Kidney epithelial cell (primary cell): Measurements from ENCODE around the gene PHACTR3. TPM values are rescaled to one million over a fixed set of nuclear protein-coding genes. Genes with fewer than 3 reads are reported as not detected.

Experiments used
- DNase-seq: peaks from one replicate; pipeline ENCODE4 v3.0.0-alpha.2; 2010; ENCODE audit warnings: low read depth
- H3K27me3 ChIP-seq: 2 replicates; pipeline ENCODE4 v1.6.0; 2011; ENCODE audit warnings: low read length; ENCODE audit not compliant: control insufficient read depth, insufficient read depth
- H3K36me3 ChIP-seq: 2 replicates; pipeline ENCODE4 v1.5.1; 2011; ENCODE audit warnings: low read length; ENCODE audit not compliant: control insufficient read depth, insufficient read depth
- H3K4me3 ChIP-seq: 2 replicates; pipeline ENCODE4 v1.5.1; 2011; ENCODE audit warnings: low read depth, mild to moderate bottlenecking, control low read depth, low read length
- total RNA-seq: library from RNA; depleted of rRNA; stranded (reverse); fragments of >200 nt; gene quantifications from 2 replicates; pipeline ENCODE4 v1.2.3, GENCODE V29; 2015
- TF ChIP-seq, protein P1 (sequence below): IDR thresholded peaks from 2 replicates; pipeline ENCODE4 v1.5.1; 2011; ENCODE audit warnings: mild to moderate bottlenecking, moderate library complexity, low read length, control low read depth, inconsistent platforms; ENCODE audit not compliant: insufficient read depth, poor library complexity, severe bottlenecking

Gene PHACTR3
- total RNA-seq, 1 donor from 2014 or later: not detected

DNA sequence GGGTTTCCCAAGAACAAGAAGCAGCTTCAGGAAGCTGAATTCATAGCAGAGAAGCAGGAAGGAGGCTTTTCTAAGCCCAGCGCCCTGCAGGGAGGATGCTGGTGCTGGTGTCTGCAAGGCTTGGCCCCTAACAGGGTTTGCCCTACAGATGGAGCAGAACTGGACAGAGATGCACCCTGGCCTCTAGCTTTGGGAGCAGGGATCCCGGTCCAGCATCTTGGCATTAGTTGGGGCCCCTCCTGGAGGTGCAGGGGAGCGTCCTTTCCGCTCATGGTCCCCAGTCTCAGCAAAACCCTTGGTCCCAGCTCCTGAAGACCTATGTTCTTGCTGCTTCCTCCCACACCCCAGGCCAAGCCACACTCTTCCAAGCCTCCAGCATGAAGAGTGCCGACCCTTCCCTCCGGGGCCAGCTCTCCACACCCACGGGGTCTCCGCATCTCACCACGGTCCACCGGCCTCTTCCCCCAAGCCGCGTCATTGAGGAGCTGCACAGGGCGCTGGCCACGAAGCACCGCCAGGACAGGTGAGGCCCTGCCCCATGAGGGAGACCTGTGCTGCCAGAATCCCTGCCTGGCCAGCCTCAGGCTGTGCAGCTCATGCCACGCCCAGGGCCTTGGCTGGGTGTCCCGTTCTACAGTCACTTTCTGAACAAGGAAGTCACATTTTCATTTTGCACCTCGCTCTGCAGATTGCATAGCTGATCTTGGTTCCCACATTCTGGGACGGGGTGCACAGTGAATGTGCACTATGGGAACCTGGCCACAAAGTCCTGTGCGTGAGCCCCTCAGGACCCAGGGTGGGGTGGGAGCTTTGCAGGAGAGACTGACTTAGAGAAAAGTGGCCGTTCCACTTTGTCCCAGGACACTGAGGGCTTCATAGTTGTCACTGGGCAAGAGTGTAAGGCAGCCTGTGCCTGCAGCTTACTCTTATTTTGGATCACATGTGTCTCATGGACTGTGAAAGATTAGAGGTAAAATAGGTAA, 168.9 kb downstream of the PHACTR3 start:
- Histone ChIP-seq H3K4me3 (no peak overlapping the region), H3K27me3 (no peaks in the 10 kb centered on the region), H3K36me3 (no peaks in the 10 kb centered on the region)
- no peak for DNase-seq
- TF ChIP-seq, protein P1, sequence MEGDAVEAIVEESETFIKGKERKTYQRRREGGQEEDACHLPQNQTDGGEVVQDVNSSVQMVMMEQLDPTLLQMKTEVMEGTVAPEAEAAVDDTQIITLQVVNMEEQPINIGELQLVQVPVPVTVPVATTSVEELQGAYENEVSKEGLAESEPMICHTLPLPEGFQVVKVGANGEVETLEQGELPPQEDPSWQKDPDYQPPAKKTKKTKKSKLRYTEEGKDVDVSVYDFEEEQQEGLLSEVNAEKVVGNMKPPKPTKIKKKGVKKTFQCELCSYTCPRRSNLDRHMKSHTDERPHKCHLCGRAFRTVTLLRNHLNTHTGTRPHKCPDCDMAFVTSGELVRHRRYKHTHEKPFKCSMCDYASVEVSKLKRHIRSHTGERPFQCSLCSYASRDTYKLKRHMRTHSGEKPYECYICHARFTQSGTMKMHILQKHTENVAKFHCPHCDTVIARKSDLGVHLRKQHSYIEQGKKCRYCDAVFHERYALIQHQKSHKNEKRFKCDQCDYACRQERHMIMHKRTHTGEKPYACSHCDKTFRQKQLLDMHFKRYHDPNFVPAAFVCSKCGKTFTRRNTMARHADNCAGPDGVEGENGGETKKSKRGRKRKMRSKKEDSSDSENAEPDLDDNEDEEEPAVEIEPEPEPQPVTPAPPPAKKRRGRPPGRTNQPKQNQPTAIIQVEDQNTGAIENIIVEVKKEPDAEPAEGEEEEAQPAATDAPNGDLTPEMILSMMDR: no peak

DNA sequence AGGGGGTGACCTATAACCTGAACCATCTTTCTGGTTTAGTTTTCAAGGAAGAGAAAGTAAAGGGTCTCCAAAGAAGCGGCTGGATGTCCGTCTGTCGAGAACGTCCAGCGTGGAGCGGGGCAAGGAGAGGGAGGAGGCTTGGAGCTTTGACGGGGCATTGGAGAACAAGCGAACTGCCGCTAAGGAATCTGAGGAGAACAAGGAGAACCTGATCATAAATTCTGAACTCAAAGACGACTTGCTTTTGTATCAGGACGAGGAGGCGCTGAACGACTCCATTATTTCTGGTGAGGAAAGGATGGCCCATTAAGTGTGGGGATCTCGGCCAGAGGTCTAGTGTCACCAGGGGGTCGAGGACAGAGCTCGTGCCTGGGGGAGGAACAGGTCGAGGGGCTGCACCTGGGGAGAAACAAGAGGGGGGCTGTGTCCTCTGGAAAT, 169.9 kb downstream of the PHACTR3 start:
- no peaks in the 10 kb centered on the region for H3K36me3 ChIP-seq
- H3K4me3 ChIP-seq: no peak overlapping the region
- H3K27me3 ChIP-seq: no peaks in the 10 kb centered on the region
- no peak for DNase-seq
- TF ChIP-seq, protein P1: no peak

DNA sequence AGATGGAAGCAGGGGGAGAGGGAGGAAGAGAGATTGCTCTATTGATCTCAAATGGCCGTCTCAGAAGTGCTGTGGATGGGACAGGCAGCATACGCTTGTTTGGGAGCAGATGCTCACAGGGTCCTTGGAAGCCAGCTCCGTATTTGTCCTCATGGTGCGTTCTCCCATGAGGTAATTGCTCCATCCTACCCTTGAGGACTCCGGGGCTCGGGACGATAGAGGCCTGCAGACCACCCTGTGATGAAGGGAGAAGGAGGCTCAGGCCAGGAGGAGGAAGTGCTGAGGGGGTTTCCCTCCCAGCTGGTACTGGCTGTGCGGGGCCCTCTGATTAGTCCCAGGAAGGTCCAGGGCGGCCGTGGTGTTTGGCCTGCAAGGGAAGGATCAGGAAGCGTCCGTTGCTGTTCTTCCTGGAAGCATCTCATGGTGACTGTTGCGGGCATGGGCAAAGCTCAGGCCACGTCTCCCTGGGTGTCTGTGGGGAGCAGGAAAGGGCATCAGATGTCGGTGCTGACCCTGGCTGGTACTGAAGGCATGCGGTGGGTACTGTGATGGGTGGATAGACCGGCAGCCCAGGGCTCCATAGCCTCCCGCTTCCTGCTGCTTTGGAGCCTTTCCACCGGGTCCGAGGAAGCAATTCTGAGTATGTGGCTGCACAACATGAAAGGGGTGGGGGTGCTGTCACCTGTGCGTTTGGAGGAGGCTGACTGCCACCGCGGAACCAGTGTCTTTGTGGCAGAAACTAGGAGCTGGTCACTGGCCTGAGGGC, 170.8 kb downstream of the PHACTR3 start:
- Histone ChIP-seq H3K27me3 (no peaks in the 10 kb centered on the region), H3K4me3 (no peak overlapping the region), H3K36me3 (no peaks in the 10 kb centered on the region)
- no peak for DNase-seq
- TF ChIP-seq, protein P1: no peak

DNA sequence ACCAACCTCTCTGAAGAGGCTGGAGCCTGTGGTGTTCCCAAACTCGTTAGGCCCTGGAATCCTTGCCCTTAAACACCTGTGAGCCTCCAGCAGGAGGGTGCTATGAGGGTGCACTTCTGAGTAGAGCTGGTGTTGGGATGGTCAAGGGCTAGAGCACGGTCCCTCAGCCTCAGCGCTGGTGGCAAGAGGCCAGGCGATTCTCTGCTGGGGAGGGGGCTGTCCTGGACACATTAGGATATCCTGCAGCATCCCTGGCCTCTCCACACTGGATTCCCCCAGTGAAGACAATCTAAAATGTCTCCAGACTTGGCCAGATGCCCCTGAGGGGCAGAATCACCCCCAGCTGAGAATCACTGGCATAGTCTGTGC, 171.3 kb downstream of the PHACTR3 start:
- TF ChIP-seq, protein P1: no peak
- no peak for DNase-seq
- H3K4me3 ChIP-seq: no peak overlapping the region
- no peaks in the 10 kb centered on the region for H3K27me3 ChIP-seq
- no peaks in the 10 kb centered on the region for H3K36me3 ChIP-seq

DNA sequence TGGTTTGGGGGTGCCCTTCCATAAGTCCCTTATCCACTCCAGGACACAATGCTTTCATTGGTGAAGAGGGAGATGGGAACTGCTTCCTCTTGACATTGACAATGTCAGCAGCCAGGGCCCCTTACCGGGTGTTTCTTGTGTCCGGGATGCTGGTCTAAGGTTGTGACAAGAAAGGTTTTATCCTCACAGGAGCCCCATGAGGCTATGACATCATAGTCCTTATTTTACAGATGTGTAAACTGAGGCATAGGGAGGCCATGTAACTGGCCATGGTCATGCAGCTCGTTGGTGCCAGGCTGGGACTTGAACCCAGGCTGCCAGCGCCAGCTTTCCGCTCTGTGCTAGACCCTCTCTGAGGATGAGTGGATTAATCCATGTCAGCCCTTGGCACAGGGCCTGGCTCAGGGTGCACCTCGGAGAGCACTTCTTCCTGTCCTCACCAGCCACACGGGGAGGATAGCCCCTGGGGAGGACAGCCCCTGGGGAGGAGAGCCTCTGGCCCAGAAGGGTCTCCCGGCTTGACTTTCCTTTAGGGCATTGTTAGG, 171.8 kb downstream of the PHACTR3 start:
- no peak for DNase-seq
- Histone ChIP-seq H3K36me3 (no peaks in the 10 kb centered on the region), H3K4me3 (no peak overlapping the region), H3K27me3 (no peaks in the 10 kb centered on the region)
- TF ChIP-seq, protein P1: no peak
